LoVo (cell line): ENCODE results near the gene NPEPPS.

ENCODE experiments used
- DNase-seq: peaks from one replicate; pipeline ENCODE4 v3.0.0-alpha.2; 2016; ENCODE audit warnings: low spot score

NPEPPS gene

GRCh38 chr17:47665655-47666054 is 134.7 kb downstream of the NPEPPS start:
- no peak for DNase-seq

- no peak for DNase-seq
These were observed 138.2 kb downstream of the NPEPPS start for GRCh38 chr17:47669081-47669480.

GRCh38 chr17:47670064-47670463 is 139.2 kb downstream of the NPEPPS start:
- DNase-seq = no peak
